NCI-H526 treated with DMSO at 0.1 percent for 48 hours (cell line): ENCODE measurements around the gene CFAP299.
A peak's percentile ranks its signal among the peaks of the same experiment; 100 is the strongest.
"Not testable (repeated sequence)": the region's sequence is repeated elsewhere in the genome, so short reads cannot be mapped to it uniquely, and the experiment has no call there.

Experiments used
- DNase-seq: peaks from one replicate; lab custom pipeline; 2025; lab: John Stamatoyannopoulos, UW

CFAP299 gene

DNA sequence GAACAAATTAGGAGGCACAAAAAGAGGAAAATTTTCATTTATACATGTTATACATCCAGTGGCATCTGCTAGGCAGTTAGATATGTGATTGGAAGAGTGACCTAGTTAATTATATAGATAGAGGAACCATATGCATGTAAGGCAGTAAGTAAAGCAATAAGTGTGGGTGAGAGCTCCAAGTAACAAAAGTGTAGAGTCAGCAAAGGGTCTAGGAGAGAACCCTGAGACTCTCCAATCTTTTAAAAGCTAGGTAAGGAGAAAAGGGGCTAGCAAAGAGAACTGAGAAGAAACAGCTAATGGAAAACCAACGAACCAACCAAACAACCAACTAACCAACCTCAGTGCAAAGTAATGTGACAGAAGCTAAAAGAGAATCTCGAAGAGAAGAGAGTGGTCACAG lies 3.8 kb upstream of the CFAP299 start:
- no peak for DNase-seq

DNA sequence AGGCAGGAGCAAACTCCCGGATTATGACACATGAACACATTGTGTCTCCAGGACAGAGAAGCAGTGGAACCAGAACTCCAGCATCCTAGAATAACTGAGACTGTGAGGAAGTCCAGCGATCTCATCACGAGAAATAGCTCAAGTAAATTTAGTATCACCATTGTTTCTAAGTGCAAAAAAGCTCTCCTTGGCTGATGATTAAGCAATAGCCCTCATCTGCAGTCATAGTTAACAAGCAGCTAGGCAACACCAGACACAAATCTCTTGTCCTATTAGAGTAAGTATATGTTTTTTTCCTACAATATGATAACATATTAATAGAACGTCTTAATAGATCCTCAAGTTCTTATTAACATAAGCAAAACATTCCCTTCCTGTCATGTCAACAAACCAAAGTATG lies 2.4 kb upstream of the CFAP299 start:
- DNase-seq: no peak

DNA sequence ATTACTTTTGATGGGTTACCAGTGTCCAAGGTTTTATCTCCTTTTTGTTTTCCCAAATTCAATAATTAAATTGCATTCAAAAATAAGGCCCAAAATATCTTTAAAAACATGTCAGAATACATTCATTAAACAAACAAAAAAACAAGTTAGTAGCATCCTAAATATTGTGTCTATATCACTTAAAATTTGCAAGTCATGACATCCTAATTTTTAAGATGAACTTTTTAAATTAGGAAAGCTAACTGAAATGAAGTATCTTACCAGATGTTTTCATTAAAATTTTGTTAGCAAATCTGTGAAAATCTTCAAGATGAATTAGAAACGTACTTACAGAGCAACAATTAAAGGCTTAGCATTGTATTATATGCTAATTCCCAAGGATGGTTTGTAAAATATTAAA lies 962 bp upstream of the CFAP299 start:
- no peak for DNase-seq

DNA sequence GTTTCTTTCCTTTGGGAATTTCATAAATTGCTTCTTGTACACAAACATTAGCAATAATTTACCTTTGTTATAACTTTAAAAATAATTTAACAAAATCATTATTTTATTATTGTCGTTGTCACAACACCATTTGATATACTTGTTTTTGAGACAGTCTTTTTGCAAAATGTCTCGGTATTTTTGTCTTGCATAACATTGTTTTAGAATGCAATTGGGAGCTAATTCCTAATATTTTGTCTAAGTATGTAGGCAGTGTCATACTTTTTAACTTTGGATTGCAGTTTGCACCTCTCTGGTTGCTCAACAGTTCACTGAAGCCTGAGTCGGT lies 340 bp upstream of the CFAP299 start:
- DNase-seq: no peak

DNA sequence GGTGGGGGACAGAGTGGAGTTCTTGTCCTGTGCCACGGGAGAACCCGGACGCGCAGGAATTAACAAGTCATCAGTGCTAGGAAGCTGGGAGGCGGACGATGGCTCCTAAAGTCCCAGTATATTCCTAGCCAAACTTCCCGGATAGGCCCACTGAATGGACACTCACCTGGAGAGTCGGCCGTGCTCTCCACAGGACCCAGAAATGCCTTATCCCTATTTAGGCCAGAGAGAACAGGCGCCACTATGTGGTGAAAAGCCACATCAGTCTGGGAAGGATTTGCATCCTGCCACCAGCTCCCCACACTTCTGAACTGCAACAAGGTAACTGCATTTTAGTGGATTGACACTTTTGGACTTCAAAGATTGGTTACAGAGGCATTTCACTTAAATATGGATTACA lies 1.1 kb downstream of the CFAP299 start:
- no peak for DNase-seq

DNA sequence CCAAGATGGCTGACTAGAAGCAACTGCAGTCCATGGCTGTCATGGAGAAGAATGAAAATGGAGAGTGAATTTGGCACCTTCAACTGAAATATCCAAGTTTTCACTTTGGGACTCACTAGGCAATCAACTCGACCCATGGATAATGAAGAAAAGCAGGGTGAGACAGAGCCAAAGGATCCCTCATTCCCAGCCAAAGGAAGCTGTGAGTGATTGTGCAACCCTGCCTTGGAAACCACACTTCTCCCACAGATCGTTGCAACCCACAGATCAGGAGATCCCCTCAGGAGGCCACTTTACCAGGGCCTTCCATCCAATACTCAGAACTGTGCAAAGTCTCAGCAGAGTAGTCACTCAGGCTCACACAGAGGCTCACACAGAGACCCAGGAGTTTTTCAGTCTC lies 4.5 kb downstream of the CFAP299 start:
- DNase-seq: no peak

DNA sequence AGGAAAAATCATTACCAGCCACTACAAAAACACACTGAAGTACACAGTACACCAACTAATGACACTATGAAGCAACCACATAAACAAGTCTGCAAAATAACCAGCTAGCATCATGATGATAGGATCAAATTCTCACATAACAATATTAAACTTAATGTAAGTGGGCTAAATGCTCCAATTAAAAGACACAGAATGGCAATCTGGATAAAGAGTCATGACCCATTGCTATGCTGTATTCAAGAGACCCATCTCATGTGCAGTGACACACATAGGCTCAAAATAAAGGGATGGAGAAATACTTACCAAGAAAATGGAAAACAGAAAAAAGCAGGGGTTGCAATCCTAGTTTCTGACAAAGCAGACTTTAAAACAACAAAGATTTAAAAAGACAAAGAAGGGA lies 7.2 kb downstream of the CFAP299 start:
- not testable (repeated sequence) for DNase-seq

DNA sequence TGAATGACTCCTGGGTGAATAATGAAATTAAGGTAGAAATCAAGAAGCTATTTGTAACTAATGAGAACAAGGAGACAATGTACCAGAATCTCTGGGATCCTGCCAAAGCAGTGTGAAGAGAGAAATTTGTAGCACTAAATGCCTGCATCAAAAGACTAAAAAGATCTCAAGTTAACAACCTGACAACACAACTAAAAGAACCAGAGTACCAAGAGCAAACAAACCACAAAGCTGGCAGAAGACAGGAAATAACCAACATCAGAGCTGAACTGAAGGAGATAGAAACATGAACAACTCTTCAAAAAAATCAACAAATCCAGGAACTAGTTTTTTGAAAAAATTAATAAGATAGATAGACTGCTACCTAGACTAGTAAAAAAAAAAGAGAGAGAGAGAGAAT lies 8.4 kb downstream of the CFAP299 start:
- no peak for DNase-seq

DNA sequence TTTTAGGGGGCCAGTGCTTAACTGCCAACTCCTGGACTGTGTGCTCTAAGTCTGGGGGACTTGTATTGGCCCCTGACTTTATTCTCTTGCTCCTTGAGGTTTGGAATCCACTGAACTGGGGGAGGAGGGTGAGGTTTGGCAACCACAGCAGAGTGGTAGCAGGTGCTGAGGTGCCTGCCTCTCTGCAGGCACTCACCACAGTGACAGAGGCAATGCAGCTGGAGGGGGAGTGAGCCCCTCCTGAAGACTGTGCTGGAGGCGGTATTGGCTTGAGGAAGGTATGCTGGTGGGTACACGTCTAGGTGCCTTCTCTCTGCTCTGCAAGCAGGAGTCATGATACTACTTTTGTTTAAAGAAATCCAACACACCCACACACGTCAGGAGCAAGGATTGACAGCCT lies 24.6 kb downstream of the CFAP299 start:
- DNase-seq: no peak

DNA sequence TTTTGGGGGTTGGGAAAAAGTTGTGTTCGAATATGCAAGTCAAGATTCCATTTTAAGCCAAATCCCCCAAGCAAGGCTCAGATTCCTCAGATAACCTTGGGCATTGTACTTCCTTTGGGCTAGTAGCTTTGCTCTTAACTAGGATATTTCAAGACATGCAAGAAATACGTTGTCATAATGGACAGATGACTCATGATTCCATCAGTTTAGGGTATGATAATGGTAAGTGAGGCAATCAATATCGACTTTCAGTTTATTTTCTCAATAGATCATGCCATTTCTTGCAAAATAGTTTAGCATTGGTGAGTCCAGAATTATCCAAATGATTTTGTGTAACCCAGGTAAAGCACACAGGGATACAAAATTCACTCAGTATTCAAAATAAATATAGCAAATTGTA lies 25.4 kb downstream of the CFAP299 start:
- no peak for DNase-seq

DNA sequence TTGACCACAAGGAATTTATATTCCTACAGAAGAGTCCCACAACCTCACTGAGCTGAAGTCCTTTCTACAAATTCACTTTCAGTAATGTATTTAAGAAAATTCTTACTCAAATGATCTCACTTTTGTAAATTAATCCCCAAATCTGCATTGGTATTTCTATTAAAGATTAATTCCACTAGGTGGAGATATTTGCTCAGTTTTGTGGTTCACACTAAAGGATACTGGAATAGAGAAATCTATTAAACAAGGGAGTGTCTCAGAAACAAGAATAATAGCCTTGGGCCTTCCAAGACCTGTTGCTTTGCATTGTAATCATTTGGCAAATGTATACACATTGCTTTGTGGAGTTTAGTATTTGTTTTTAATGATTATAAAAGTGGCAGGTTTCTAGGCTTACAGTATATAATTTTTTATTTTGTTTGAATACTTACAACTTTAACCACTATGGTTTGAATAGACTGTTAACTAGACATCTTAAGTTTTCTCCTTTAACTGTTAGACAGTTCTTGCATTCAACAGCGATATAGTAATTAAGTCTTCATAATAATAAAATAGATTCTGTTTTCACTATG lies 25.9 kb downstream of the CFAP299 start:
- DNase-seq: no peak

DNA sequence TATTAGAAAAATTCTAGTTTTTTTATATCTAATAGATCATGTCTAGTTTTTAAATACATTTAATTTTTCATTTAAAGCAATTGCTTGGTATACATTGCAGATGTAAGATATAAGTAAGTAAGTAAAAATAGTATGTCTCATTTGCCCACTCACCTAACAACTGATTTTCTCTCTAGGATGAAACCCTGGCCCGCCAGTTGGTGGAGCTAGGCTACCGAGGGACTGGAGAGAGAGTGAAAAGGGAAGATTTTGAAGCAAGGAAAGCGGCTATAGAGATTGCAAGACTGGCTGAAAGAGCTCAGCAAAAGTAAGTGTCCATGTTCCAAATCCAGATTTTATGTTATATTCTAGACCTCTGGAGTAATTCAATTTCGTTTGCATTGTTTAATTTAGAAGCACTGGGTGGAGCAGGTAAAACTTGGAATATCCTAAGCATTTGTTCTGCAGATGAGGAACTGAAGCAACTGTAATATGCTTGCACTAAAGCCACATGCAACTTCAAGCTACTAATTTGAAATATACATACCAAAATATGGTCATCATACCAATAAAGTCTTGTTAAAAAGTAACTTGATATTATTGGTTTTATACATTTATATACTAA lies 27.1 kb downstream of the CFAP299 start:
- no peak for DNase-seq

DNA sequence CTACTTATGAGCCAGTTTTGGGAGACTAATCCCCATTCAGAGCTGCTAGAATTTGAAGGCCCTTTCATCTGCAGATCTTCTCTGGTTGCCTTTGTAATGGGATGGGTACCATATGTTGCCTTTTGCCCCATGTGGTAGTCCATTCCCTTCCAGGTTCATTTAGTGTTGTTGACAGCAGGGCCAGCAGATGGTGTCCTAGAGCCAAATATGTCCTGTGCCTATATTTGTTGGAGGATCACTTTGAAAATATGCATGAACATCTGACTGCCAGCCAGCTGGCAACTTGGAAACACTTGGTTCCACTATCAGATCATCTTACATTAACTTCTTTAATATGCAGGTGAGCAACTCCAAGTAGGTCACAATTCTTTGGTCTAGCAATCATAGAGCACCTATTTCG lies 30.4 kb downstream of the CFAP299 start:
- peak; percentile 42 for DNase-seq

DNA sequence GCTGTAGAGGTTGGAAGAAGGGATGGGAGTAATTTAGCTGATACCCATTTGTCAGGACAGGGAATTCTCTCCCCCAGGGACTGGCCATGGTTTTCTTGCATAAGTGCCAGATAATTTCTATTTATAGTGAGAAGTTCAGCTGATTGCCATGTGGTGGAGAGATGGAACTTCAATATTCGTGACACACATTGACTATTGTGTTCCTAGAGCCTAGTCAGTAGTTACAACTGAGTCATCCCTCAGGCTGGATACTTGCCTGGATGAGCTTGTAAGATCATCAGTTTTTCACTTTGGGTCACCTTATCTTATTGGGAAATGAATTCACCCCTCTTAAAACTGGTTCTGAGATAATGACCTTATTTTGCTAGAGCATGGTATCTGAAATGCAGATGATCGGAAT lies 32.2 kb downstream of the CFAP299 start:
- DNase-seq: no peak

DNA sequence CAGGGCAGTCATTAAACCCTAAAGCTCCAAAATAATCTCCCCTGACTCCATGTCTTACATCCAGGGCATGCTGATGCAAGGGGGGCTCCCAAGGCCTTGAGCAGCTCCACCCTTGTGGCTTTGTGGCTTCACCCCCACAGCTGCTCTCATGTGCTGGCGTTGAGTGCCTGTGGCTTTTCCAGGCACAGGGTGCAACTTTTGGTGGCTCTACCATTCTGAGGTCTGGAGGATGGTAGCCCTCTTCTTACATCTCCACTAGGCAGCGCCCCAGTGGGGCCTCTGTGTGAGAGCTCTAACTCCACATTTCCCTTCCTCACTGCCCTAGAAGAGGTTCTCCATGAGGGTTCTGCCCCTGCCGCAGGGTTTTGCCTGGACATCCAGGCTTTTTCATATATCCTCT lies 35.1 kb downstream of the CFAP299 start:
- DNase-seq: no peak

DNA sequence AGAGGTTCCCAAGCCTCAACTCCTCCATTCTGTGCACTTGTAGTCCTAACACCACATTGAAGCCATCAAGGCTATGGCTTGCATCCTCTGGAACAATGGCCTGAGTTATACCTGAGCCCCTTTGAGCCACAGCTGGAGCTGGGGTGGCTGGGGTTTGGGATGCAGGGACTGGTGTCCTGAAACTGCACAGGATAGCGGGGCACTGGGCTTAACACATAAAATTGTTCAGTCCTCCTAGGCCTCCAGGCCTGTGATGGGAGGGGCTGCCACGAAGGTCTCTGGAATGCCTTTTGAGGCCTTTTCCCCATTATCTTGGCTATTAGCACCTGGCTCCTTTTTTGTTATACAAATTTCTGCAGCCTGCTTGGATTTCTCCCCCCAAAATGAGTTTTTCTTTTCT lies 35.5 kb downstream of the CFAP299 start:
- DNase-seq: no peak

DNA sequence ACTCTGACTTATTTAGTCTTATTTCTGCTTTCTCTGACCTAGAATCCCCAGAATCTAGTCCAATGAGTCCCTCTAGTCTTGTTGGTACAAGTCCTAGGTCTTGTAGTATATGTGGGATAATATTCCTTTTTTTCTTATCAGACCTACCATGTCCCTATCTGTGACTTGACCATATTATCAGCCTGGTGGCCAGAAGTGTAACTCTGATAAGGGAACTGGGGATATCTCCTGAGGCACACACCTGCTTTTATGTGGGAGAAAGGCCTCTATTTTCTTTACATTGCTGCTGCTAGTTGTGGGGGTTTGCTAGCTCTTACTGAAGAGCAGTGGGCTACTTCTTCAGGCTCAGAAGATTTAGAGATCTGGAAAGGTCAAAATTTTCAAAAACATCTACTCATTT lies 38.6 kb downstream of the CFAP299 start:
- no peak for DNase-seq

DNA sequence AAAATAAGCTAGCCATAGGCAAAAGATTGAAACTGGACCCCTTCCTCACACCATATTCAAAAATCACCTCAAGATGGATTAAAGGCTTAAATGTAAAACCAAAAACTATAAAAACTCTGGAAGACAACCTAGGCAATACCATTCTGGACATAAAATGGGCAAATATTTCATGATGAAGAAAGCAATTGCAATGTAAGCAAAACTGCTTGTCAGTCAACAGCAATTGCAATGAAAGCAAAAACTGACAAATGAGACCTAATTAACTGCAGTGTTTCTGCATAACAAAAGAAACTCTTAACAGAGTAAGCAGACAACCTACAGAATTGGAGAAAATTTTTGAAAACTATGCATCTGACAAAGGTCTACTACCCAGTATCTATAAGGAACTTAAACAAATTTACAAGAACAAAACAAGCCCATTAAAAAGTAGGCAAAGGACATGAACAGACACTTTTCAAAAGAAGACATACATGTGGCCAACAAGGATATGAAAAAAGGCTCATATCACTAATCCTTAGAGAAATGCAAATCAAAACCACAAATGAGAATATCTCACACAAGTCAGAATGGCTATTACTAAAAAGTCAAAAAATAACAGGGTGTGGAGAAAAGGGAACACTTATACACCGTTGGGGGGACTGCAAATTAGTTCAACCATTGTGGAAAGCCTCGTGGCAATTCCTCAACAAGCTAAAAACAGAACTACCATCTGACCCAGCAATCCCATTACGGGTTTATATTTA lies 46.7 kb downstream of the CFAP299 start:
- no peak for DNase-seq

DNA sequence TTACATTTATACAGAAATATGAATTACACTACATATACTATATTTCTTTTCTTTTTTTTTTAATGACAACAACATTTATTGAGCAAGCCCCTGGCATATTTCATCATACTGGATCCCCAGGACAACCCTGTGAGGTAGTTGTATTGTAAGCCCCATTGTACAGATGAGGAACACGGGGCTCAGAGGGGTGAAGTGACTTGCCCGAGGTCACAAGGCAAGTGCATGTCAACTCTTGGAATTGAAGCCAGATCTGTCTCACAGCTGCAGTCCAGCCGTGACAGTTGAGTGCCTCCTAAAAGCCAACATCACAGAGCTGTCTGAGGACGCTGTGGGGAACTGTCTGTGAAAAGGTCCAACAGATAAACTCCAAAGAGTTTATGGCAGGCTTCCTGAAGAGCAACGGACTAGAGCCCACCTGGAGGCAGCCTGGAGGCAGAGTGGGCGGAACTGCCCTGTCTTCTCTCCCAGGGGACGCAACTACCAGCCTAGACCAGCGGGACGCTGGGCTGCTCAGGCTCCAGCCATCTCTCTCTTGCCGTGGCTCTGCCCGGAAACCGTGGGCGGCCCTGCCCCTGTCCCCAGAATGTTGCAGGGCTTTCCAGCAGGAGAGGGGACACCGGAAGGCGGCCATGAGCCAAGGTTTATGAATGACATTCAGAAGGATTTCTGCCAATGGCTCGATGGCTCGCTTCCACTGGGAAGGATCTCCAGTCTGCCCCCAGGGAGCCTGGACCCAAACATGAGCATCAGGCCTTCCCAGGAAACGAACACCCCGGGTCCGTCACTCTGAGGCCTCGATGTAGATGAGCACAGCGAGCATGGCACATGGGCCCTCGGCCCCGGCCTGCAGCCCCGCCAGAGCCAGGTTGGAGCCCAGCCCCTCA lies 50.1 kb downstream of the CFAP299 start:
- no peak for DNase-seq

DNA sequence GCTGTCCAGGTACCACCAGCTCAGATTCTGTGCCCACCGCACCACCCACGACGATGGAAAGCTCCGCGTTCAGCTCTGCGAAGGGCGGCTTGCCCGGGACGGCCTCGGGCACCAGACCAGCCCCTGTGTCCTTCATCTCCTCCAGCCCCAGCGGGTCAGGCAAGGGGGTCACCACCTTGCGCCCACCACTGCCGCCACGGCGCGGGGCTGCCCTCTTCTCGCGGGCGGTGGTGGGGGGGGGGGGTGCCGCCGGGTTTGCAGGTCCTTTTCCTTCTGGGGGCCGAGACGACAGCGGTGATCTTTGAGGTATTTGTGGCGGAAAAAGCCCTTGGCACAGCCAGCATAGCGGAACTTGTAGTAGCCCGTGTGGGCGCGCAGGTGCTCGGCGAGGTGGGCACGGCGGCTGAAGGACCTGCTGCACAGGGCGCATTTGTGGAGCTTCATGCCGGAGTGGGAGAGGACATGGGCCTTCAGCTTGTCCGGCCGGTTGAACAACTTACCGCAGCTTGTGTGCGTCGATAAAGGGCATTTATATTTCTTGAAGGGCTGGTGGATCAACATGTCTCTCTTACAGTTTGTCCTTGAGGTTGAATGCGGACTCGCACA lies 50.9 kb downstream of the CFAP299 start:
- no peak for DNase-seq

DNA sequence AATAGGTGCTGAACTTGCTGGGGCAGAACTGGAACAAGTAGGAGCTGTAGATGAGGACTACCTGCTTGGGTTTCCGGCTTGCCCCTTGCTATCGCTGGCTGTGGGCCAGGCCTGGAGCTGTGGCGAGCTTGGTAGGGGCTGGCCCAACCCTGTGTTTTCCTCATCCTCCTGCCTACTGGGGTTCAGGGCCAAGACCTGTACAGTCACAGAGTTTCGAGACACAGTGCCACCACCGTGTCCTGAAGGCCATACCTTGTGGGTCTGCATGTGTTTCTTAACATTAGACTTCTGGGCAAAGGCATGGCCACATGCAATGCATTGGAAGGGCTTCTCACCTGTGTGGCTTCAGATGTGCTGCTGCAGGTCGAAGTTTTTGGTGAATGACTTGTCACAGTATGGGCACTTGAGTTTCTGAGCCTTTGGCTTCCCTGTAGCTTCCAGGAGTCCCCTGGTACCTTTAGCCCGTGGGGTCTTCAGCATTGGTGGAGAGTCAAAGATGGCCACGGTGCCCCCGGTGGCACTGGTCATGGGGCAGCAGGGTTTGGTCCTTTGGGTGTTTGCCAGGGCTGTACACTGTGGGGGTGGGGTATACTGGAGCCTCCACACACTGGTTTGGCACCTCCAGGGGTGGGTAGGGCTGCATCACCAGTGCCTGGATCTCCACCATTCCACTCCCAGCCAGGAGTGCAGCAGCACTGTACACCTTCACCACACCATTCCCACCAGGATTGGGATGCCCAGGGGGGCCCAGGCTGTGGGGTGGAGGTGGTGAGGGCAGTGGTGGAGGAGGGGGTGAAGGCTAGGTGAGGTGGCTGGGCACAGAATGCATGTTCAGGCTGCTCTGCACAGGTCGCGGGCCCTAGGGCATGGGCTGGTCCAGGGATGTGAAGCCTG lies 52.1 kb downstream of the CFAP299 start:
- DNase-seq: no peak

DNA sequence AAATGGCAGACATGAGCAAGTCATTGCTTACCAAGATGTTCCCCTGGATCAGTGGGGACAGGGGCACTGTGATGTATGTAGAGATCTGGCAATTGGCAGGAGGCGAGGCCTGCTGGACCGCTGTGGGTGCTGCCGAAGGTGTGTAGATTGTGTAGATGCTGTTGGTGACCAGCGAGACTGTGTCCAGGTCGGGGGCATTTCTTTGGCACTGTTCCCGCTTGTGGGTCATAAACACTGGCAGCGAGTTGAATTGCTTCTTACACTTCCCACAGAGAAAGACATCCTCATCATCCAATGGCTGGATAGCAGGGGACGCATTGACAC lies 52.7 kb downstream of the CFAP299 start:
- no peak for DNase-seq
